Heart left ventricle (tissue), 13 donors: Measurements from ENCODE around the gene ROR1.

Experiments
- CTCF ChIP-seq, 12 donors: fragments of 200-600 bp; sonication (generic) in 4 of 12; IDR thresholded peaks; one replicate each; pipeline versions ENCODE4 v1.5.0 to v1.8.0; 2018 to 2022; ENCODE audit warnings: antibody characterized with exemption in 12 of 12, mild to moderate bottlenecking in 5 of 12
- POLR2A ChIP-seq, 2 donors: fragments of 450-650 bp; IDR thresholded peaks; one replicate each; pipeline ENCODE4 v1.6.1; 2017; ENCODE audit warnings: antibody characterized with exemption in 2 of 2, mild to moderate bottlenecking in 2 of 2, moderate library complexity in 2 of 2
- donor health status: ischemic (EF 13 %, LVEDD 7.1; RV severe dilation, severe dysfunction).
- donor health status: DM: no; HTN: yes; CAD: no.
- donor health status: DM: no; HTN: no; CAD: no.
- donor health status: ischemic (EF 25% LVEDD 6.9; RV normal size, moderate dysfunction).
- donor health status: ischemic (EF 25% LVEDD 5.7; RV mildly dilated, moderate dysfunction).
- donor health status: ischemic (EF 35%, LVEDD 5.7; RV mildly dilated, moderate dysfunction).
- donor health status: nonischemic (EF 11% LVEDD 7.7; RV severe dilation, severe dysfunction).
- donor health status: DM: yes; HTN: yes; CAD: no.
- donor health status: PGD.
- donor health status: ischemic (EF 29% LVEDD 5.4; RV normal size, mild dysfunction).
- donor health status: nonischemic (EF 23%, LVEDD 6.1; RV moderate dilation, normal function).

- no peak for TF ChIP-seq CTCF (IDR thresholded peaks at IDR 0.05)
- TF ChIP-seq POLR2A (IDR thresholded peaks at IDR 0.05) = no peak
These were observed 38.4 kb downstream of the ROR1 start for GRCh38 chr1:63812071-63812700.
